ENCODE measurements around the gene DCXR. TPM values are rescaled to one million over a fixed set of nuclear protein-coding genes. Genes with fewer than 3 reads are reported as not detected.
A peak's percentile ranks its signal among the peaks of the same experiment; 100 is the strongest.
"Not testable (repeated sequence)": the region's sequence is repeated elsewhere in the genome, so short reads cannot be mapped to it uniquely, and the experiment has no call there.

DCXR gene
- total RNA-seq, 1 donor from 2014 or later: 35.5 TPM

GRCh38 chr17:82039695-82040299, 2.3 kb upstream of the DCXR start:
- DNase-seq (ENCODE audit: low read depth in 2 of 2): no peak

DNA sequence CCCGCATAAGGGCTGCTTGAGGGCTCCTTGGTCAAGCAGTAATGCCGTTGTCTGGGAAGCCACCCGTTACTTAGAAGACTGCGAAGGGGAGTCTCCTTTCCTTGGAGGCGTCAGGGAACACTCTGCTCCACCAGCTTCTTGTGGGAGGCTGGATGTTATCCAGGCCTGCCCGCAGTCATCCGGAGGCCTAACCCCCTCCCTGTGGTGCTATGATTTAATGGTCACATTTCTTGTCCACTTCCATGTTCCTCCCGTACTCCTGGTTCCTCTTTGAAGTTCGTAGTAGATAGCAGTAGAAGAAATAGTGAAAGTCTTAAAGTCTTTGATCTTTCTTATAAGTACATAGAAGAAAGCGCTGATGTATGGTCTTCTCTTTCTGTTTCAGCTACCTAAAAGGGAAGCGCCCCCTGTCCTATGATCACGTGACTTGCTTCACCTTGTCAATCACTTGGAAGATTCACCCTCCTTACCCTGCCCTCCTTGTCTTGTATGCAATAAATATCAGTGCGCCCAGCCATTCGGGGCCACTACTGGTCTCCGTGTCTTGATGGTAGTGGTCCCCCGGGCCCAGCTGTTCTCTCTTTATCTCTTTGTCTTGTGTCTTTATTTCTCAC, 1.4 kb upstream of the DCXR start:
- not testable (repeated sequence) for DNase-seq (ENCODE audit: low read depth in 2 of 2)

GRCh38 chr17:82037889-82038195, 345 bp upstream of the DCXR start:
- no peak for DNase-seq (ENCODE audit: low read depth in 2 of 2)

GRCh38 chr17:82036634-82037091, 834 bp downstream of the DCXR start:
- DNase-seq (ENCODE audit: low read depth in 2 of 2): no peak

GRCh38 chr17:82035956-82036633, 1.4 kb downstream of the DCXR start:
- peak in 1 of 2 donors; percentile 13 for DNase-seq (ENCODE audit: low read depth in 2 of 2)

DNA sequence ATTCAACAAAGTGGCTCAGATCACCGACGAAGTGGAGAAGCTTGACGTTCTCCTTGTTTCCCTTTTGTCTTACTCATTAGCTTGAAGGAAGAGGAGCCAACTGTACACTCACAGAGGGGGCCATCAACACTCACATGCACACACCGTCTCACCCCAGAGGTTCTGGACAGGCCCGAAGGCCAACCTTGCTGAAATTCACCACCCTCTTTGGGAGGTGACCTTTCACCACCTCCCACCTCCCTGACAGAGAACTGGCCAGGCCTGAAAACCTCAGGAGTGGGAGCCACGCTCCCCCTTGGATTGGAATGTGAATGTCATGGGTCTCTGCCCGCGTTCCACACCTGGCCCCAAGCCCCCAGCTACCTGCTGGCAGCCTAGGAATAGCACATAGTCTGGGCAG, 2.0 kb downstream of the DCXR start:
- peak in 1 of 2 donors; percentile 29 for DNase-seq (ENCODE audit: low read depth in 2 of 2)

GRCh38 chr17:82034371-82035011, 3.0 kb downstream of the DCXR start:
- no peak for DNase-seq (ENCODE audit: low read depth in 2 of 2)

DNA sequence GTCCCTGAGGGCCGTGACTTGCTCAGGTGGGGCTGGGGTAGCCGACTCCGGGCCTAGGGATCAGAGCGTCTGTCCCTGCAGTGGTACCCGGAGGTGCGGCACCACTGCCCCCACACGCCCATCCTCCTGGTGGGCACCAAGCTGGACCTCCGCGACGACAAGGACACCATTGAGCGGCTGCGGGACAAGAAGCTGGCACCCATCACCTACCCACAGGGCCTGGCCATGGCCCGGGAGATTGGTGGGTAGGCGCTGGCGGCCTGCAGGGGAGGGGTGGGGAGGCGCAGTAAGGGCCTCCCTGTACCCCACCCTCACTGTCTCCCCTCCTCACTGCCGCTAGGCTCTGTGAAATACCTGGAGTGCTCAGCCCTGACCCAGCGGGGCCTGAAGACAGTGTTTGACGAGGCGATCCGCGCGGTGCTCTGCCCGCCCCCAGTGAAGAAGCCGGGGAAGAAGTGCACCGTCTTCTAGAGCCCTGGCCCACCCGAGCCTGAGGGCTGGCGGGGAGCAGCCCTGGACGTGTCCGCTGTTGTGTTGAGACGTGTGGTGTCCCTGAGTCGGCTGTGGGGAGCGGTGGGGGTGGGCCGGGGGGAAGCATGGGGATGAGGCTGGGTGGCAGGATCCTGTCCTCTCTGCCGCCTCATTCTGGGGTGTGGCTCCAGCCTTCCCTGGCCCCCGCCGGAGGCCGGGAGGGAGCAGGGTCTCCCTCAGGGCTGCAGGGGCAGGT, 4.0 kb downstream of the DCXR start:
- DNase-seq (ENCODE audit: low read depth in 2 of 2): no peak

GRCh38 chr17:82031885-82032627, 5.4 kb downstream of the DCXR start:
- DNase-seq (ENCODE audit: low read depth in 2 of 2): no peak

GRCh38 chr17:82031303-82031884, 6.1 kb downstream of the DCXR start, which contains the start of gene RAC3:
TSS of gene RAC3 (plus strand) at chr17:82031678. CDS start at chr17:82031762, 84 bp downstream.
- peak; percentile 33 to 63 for DNase-seq (ENCODE audit: low read depth in 2 of 2)

GRCh38 chr17:82030470-82031302, 6.8 kb downstream of the DCXR start:
- DNase-seq (ENCODE audit: low read depth in 2 of 2): peak; percentile 88 to 90

GRCh38 chr17:82029990-82030469, 7.5 kb downstream of the DCXR start:
- no peak for DNase-seq (ENCODE audit: low read depth in 2 of 2)

DNA sequence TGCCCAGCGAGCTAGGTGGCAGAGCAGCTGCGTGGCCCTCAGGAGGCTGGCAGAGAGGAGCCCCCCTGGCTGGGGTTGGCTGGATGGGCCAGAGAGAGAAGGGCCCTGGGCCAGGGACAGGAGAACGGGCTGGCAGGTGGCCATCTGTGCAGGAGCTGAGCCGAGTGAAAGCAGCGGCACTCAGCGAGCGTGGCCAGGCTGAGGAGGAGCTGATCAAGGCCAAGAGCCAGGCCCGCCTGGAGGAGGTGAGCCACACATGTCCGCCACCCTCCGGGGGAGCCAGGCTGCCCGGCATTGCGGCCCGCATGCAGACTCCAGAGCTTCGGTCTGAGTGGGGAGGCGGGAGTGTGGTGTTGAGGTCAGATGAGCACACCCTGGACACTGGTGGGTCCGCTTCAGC, 8.1 kb downstream of the DCXR start:
- DNase-seq (ENCODE audit: low read depth in 2 of 2): no peak

- DNase-seq (ENCODE audit: low read depth in 2 of 2): no peak
These were observed 8.5 kb downstream of the DCXR start for GRCh38 chr17:82028966-82029365.

DNA sequence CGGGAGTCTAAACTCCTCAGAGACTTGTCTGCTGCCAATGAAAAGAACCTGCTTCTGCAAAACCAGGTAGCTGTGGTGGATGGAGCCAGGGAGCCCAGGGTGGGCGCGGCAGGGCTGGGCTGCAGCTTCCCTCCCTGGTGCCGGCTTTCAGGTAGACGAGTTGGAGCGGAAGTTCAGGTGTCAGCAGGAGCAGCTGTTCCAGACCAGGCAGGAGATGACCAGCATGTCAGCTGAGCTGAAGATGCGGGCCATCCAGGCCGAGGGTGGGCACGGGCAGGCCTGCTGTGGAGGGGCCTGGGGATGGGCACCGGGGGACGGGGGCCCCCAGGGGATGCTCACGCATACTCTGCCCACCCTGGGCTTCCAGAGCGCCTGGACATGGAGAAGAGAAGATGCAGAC, 9.3 kb downstream of the DCXR start:
- DNase-seq (ENCODE audit: low read depth in 2 of 2): no peak

GRCh38 chr17:82025401-82026107, 11.9 kb downstream of the DCXR start:
- DNase-seq (ENCODE audit: low read depth in 2 of 2): no peak

DNA sequence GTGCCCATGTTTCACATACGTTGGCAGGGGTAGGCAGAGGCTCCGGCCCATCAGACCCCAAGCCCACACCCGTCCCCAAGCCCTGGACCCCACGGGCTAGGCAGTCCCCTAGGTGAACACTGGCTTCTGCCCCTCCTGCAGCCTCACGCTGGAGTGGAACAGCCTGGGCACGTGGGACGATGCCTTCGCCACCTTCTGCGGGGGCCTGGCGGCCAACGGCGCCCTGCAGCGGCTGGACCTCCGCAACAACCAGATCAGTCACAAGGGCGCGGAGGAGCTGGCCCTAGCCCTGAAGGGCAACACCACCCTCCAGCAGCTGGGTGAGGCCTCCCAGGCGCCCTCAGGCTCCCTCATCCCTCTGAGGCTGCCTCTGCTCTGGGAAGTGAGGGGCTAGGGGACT, 12.6 kb downstream of the DCXR start:
- DNase-seq (ENCODE audit: low read depth in 2 of 2): no peak

- DNase-seq (ENCODE audit: low read depth in 2 of 2): peak; percentile 22 to 23
These were observed 13.9 kb downstream of the DCXR start for GRCh38 chr17:82023447-82024241.
